Stimulated activated CD8-positive, alpha-beta memory T cell treated with anti-CD3 and anti-CD28 coated beads, Interleukin-2, amount 100 ng/mL, for 1 hour (primary cell): ENCODE results near the gene EEF1E1.
A peak's percentile ranks its signal among the peaks of the same experiment; 100 is the strongest.
"Not testable (repeated sequence)": the region's sequence is repeated elsewhere in the genome, so short reads cannot be mapped to it uniquely, and the experiment has no call there.

Source experiments
- DNase-seq, 2 donors: peaks; one replicate each; pipeline ENCODE4 v3.0.0-alpha.2; 2020; ENCODE audit warnings: low read depth in 2 of 2

The EEF1E1 gene

GRCh38 chr6:8063761-8064637 lies 38.3 kb downstream of the EEF1E1 start, which contains the start of gene BLOC1S5:
Gene BLOC1S5, minus strand, starts transcription at chr6:8064389. Its CDS starts 13 bp downstream, at chr6:8064376.
- peak; percentile 90 to 95 for DNase-seq

DNA sequence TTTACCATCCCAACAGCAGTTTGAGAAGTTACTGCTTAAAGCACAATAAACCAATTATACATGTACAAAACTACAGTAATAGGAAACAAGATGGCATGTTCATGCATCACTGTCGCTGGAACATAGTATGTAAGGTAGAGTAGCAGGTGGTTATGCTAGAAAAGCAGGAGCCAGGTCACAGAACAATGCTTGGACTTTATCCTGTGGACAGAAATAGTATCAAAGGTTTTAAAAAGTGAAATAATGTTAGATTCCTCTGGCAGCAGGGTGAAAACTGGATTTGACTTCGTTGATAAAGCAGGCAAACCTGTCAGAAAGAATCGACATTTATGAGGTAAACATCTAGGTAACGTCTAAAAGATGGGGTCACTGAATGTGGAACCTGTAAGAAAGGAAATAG lies 40.6 kb downstream of the EEF1E1 start:
- DNase-seq = no peak

DNA sequence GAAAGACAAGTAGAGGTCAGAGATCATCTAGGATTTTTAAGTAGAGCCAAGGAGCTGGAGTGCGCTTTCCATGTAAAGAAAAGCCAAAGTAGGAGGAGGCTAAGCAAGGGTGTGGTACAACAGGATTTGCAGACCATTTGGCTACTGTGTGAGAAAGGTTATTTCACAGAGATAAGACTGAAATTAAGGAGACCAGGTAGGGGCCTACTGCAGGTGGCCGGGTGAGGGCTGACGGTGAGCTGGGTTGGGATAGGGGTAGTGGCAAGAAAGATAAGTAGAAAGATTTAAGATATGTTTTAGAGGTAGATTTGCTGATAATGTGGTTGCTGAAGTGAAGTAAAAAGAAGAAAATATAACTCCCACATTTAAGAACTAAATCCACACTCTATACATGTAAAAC lies 42.0 kb downstream of the EEF1E1 start:
- DNase-seq = no peak

DNA sequence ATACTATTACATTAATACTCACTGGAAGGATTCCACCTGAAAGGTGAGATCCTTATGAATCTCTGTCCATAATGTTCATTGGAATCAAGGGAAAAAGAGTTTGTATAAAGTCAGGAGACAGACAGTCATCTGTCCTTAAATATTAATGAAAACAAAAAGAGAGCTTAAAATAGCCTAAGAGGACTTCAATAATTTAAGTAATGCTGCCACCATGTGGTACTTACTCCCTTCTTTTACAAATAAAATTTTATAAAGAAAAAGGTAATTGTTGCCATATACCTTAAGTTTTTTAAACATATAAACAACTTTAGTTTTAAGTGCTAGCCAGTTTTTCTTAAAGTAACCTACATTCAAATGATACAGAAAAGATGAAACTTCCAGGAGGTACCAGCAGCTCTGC lies 43.2 kb downstream of the EEF1E1 start:
- no peak for DNase-seq

DNA sequence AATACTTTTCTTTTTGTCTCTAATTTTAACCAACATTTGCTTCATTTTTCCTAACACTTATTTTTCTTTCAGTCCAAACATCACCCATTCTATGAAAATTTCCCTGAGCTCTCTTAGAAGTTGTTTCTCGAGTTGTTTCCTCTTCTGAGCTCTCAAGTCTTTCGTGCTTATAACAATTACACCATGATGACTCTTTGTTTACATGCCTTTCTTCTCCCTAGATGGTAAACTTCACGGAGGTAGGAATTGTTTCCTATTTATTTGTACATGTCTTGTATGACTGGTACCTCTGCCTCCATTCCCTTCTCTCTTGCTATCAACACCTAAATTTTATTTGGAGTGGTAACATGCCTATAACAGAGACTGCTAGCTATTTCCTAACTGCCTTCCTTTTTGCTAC lies 44.6 kb downstream of the EEF1E1 start:
- DNase-seq = no peak

GRCh38 chr6:8057263-8057662 lies 45.1 kb downstream of the EEF1E1 start:
- no peak for DNase-seq

GRCh38 chr6:8054276-8054675 lies 48.1 kb downstream of the EEF1E1 start:
- DNase-seq = no peak

DNA sequence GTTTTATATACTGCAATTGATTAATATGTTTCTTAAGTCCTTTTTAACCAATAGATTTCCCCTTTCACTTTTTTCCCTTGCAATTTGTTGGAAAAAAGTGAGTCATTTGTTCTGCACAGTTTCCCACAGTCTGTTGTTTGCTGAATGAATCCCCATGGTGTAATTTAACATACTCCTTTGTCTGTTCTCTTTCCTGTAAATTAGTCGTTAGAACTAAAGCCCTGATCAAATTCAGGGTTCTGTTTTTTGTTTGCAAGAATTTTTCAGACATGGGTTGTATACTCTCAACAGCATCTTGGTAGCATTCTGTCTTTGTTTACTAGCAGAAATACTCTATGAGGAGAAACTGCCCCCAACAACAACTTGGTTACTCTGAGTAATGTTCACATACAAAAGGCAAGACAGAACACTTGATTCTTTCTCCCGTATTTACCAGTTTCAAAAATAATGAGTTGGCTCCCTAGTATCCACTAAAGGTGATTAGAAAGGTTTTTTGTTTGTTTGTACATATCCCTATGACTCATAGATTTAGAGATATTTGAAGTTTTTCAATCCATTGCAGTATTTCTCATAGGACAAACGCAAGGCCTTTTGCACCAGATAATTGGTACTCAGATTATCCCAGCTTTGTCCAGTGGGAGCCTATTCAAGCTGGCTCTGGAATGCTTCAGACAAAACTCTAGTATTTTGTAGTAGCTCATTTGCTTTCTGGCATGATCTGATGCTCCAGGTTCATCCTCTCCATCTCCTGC lies 54.6 kb downstream of the EEF1E1 start:
- no peak for DNase-seq

- DNase-seq = not testable (repeated sequence)
Measured at GRCh38 chr6:8045769-8046168, 56.6 kb downstream of the EEF1E1 start.

DNA sequence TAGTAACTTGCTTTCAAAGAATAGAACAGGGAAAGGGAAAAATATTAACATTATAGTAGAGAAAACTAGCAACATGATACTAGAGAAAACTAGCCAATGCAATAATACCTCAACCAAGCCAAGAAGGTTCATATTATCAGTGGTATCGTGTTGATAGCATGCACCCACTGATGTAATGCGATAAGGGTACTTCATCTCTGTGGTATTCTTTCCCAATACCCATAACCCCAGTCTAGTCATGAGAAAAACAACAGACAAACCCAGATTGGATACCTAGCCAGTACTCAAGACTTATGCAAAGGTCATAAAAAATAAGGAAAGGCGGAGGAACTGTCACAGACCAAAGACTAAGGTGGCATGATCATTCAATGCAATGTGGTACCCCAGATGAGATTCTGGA lies 59.1 kb downstream of the EEF1E1 start:
- DNase-seq = no peak

- no peak for DNase-seq
Measured at GRCh38 chr6:8041913-8042583, 60.3 kb downstream of the EEF1E1 start.

DNA sequence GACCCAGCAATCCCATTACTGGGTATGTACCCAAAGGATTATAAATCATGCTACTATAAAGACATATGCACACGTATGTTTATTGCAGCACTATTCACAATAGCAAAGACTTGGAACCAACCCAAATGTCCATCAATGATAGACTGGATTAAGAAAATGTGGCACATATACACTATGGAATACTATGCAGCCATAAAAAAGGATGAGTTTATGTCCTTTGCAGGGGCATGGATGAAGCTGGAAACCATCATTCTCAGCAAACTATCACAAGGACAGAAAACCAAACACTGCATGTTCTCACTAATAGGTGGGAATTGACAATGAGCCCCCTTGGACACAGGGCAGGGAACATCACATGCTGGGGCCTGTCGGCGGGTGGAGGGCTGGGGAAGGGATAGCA lies 68.2 kb downstream of the EEF1E1 start:
- DNase-seq = not testable (repeated sequence)

- DNase-seq = no peak
Measured at GRCh38 chr6:8030920-8031319, 71.4 kb downstream of the EEF1E1 start.
